ENCODE results near the gene RASGRP3.

GRCh38 chr2:33529771-33530481 is 53.5 kb downstream of the RASGRP3 start:
- no peak for TF ChIP-seq CTCF (IDR thresholded peaks at IDR 0.05)
- no peak for TF ChIP-seq POLR2A (IDR thresholded peaks at IDR 0.05)

All from adrenal gland (tissue), 5 donors.